CD4-positive, alpha-beta T cell (primary cell): ENCODE measurements around the gene MCOLN1. TPM values are rescaled to one million over a fixed set of nuclear protein-coding genes. Genes with fewer than 3 reads are reported as not detected.

Experiments
- ATAC-seq: fragments of 200-7000 bp; cut with Tn5 transposase; one replicate; pipeline ENCODE4 v1.10.0; 2022; ENCODE audit warnings: mild to moderate bottlenecking; ENCODE audit not compliant: poor library complexity
- CTCF ChIA-PET: fragments of 350-600 bp; sonication (Branson Sonifier 250); formaldehyde crosslinking; loops from one replicate; lab custom pipeline; 2021; ENCODE audit warnings: antibody characterized with exemption, inconsistent platforms; lab: Charles Lee
- POLR2A ChIA-PET: fragments of 350-600 bp; sonication (Branson Sonifier 250); formaldehyde crosslinking; loops from one replicate; lab custom pipeline; 2021; ENCODE audit warnings: antibody characterized with exemption, inconsistent platforms; lab: Charles Lee
- DNase-seq, 14 experiments: peaks; one replicate each; pipeline ENCODE4 v3.0.0-alpha.2; 2013 to 2020; ENCODE audit warnings: mixed read lengths in 2 of 14
- H3K27ac ChIP-seq, 2 donors: one replicate each; pipeline versions ENCODE4 v1.5.1 to v1.7.0; 2013; ENCODE audit warnings: low read length in 2 of 2, low read depth in 1 of 2, mild to moderate bottlenecking in 1 of 2
- H3K27me3 ChIP-seq, 2 experiments: 1 replicate in 1 of 2; 2 replicates in 1 of 2; pipeline versions ENCODE4 v1.6.1 to v1.7.0; 2013; ENCODE audit warnings: low read length in 2 of 2, control low read depth in 1 of 2, mild to moderate bottlenecking in 1 of 2, moderate library complexity in 1 of 2; ENCODE audit not compliant: insufficient read depth in 2 of 2, control insufficient read depth in 1 of 2
- H3K36me3 ChIP-seq: one replicate; pipeline ENCODE4 v1.6.1; 2013; ENCODE audit warnings: low read length, control low read depth; ENCODE audit not compliant: insufficient read depth
- H3K4me1 ChIP-seq: one replicate; pipeline ENCODE4 v1.6.1; 2013; ENCODE audit warnings: low read length, control low read depth; ENCODE audit not compliant: insufficient read depth
- H3K4me3 ChIP-seq: one replicate; pipeline ENCODE4 v1.5.1; 2013; ENCODE audit warnings: mild to moderate bottlenecking, low read length, moderate library complexity
- H3K9me3 ChIP-seq, 2 experiments: 1 replicate in 1 of 2; 2 replicates in 1 of 2; pipeline versions ENCODE4 v1.6.1 to v1.7.0; 2013; ENCODE audit warnings: low read length in 2 of 2, mild to moderate bottlenecking in 2 of 2, control low read depth in 1 of 2, moderate library complexity in 1 of 2; ENCODE audit not compliant: control insufficient read depth in 1 of 2, insufficient read depth in 1 of 2
- H3K27ac Mint-ChIP-seq: one replicate; pipeline ENCODE4 v1.8.0; 2020; ENCODE audit warnings: mixed read lengths
- H3K27me3 Mint-ChIP-seq: one replicate; pipeline ENCODE4 v1.8.0; 2021; ENCODE audit warnings: mixed read lengths
- H3K36me3 Mint-ChIP-seq: one replicate; pipeline ENCODE4 v1.8.0; 2021; ENCODE audit warnings: low read depth, mixed read lengths
- H3K4me1 Mint-ChIP-seq: one replicate; pipeline ENCODE4 v1.8.0; 2021; ENCODE audit warnings: low read depth, mixed read lengths
- H3K4me3 Mint-ChIP-seq: one replicate; pipeline ENCODE4 v1.8.0; 2020; ENCODE audit warnings: mild to moderate bottlenecking, mixed read lengths
- H3K9me3 Mint-ChIP-seq: one replicate; pipeline ENCODE4 v1.8.0; 2020; ENCODE audit warnings: mixed read lengths
- intact Hi-C, 2 experiments: fragments of 100-400 bp; cut with DNase I in 1 of 2; cut with micrococcal nuclease in 1 of 2; formaldehyde crosslinking; loops; one replicate each; pipeline versions ENCODE4 v1.15.1 to v1.9.0; 2023 to 2025; cut with DNase I, micrococcal nuclease
- total RNA-seq, 174 experiments: library from RNA in 2 of 174; stranded (reverse) in 2 of 174; gene quantifications; one replicate each; pipeline ENCODE4 v1.2.3 and lab custom pipeline; 2021 to 2026
- TF ChIP-seq, protein P1 (sequence below): fragments of 200-600 bp; IDR thresholded peaks from one replicate; pipeline ENCODE4 v1.8.0; 2022; ENCODE audit warnings: antibody characterized with exemption, mild to moderate bottlenecking

The MCOLN1 gene
- total RNA-seq, 2 experiments from 2014 or later = 7.9 to 8.8 TPM

- peak; percentile 97 for ATAC-seq
- POLR2A ChIA-PET = no interaction called here
- intact Hi-C loops = loop anchor here in 1 of 2 experiments (2.0 kb wide), 2 partner anchors 34 to 46 kb away; partner anchors contain the start of genes MCOLN1 and PNPLA6
Measured at GRCh38 chr19:7488736-7489353, 33.6 kb upstream of the MCOLN1 start, which contains the start of gene PEX11G. Gene PEX11G (minus strand): TSS chr19:7489035. CDS start chr19:7489010, 25 bp downstream.

DNA sequence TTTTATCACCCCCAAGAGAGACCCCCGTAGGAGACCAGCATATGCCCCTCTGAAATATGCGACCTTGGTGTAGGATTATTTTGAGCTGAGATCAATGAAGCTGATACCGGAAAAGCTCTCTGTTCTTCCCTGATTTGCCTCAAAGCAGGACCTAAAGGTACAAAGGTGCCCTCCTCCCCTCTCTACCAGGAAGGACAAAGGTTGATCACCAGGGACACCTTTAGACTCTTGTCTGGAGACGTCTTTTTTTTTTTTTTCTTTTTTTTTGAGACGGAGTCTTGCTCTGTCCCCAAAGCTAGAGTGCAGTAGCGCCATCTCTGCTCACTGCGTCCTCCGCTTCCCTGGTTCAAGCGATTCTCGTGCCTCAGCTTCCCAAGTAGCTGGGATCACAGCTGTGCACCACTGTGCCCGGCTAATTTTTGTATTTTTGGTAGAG, 32.8 kb upstream of the MCOLN1 start:
- intact Hi-C loops = loop anchor here in 1 of 2 experiments (2.0 kb wide), 2 partner anchors 33 to 45 kb away; partner anchors contain the start of genes MCOLN1 and PNPLA6
- H3K4me3 Mint-ChIP-seq = peak overlapping the region; percentile 94
- TF ChIP-seq, protein P1, sequence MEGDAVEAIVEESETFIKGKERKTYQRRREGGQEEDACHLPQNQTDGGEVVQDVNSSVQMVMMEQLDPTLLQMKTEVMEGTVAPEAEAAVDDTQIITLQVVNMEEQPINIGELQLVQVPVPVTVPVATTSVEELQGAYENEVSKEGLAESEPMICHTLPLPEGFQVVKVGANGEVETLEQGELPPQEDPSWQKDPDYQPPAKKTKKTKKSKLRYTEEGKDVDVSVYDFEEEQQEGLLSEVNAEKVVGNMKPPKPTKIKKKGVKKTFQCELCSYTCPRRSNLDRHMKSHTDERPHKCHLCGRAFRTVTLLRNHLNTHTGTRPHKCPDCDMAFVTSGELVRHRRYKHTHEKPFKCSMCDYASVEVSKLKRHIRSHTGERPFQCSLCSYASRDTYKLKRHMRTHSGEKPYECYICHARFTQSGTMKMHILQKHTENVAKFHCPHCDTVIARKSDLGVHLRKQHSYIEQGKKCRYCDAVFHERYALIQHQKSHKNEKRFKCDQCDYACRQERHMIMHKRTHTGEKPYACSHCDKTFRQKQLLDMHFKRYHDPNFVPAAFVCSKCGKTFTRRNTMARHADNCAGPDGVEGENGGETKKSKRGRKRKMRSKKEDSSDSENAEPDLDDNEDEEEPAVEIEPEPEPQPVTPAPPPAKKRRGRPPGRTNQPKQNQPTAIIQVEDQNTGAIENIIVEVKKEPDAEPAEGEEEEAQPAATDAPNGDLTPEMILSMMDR = no peak
- Histone ChIP-seq H3K9me3 (no peaks in the 10 kb centered on the region), H3K4me1 (peaks cover 15% of the 10 kb centered on the region), H3K27me3 (no peaks in the 10 kb centered on the region), H3K4me3 (peak overlapping the region; percentile 80), H3K36me3 (no peaks in the 10 kb centered on the region), H3K27ac (no peak overlapping the region)
- H3K36me3 Mint-ChIP-seq = no peaks in the 10 kb centered on the region
- no peak for DNase-seq
- peak overlapping the region; percentile 81 for H3K27ac Mint-ChIP-seq
- no peaks in the 10 kb centered on the region for H3K27me3 Mint-ChIP-seq
- no peaks in the 10 kb centered on the region for H3K9me3 Mint-ChIP-seq
- ATAC-seq = no peak
- POLR2A ChIA-PET = no interaction called here
- CTCF ChIA-PET = no interaction called here
- H3K4me1 Mint-ChIP-seq = peaks cover 7% of the 10 kb centered on the region

More at GRCh38 chr19:7488736-7489353, 33.6 kb upstream of the MCOLN1 start, which contains the start of gene PEX11G:
- H3K4me3 Mint-ChIP-seq = peak within 1 kb of the TSS; percentile 94
- Histone ChIP-seq H3K27me3 (no peaks in the 10 kb centered on the region), H3K9me3 (no peaks in the 10 kb centered on the region), H3K27ac (peak within 1 kb of the TSS; percentile 41 to 60), H3K4me3 (peak within 1 kb of the TSS; percentile 80), H3K36me3 (no peaks in the 10 kb centered on the region), H3K4me1 (peaks cover 15% of the 10 kb centered on the region)
- CTCF ChIA-PET = interaction anchor here (1.1 kb wide), 1 partner anchor 80 kb away, joined by 3 read pairs; no protein-coding TSS in a partner anchor
- H3K27ac Mint-ChIP-seq = peak within 1 kb of the TSS; percentile 81
- no peaks in the 10 kb centered on the region for H3K9me3 Mint-ChIP-seq
- DNase-seq = peak; percentile 81 to 96 (median 89)
- peaks cover 7% of the 10 kb centered on the region for H3K4me1 Mint-ChIP-seq
- H3K27me3 Mint-ChIP-seq = no peaks in the 10 kb centered on the region
- TF ChIP-seq, protein P1 = no peak
- no peaks in the 10 kb centered on the region for H3K36me3 Mint-ChIP-seq

DNA sequence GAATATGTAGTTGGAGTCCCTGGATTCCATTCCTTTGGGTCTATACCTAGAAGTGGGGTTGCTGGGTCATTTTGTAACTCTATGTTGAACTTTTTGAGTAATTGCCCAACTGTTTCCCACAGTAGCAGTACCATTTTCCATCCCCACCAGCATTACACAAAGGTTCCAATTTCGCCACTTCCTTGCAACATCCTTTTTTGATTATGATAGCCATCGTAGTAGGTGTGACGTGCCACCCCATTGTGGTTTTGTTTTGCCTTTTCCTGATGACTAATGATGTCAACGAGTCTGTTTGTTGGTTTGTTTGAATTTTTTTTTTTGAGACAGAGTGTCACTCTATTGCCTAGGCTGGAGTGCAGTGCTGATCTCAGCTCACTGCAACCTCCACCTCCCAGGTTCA, 30.3 kb upstream of the MCOLN1 start:
- intact Hi-C loops = no loop called here
- CTCF ChIA-PET = no interaction called here
- Mint-ChIP-seq H3K36me3 (no peaks in the 10 kb centered on the region), H3K27ac (peak overlapping the region; percentile 44), H3K4me1 (peaks cover 7% of the 10 kb centered on the region), H3K9me3 (no peaks in the 10 kb centered on the region), H3K4me3 (no peak overlapping the region), H3K27me3 (peaks cover 12% of the 10 kb centered on the region)
- Histone ChIP-seq H3K4me1 (peaks cover 15% of the 10 kb centered on the region), H3K4me3 (no peak overlapping the region), H3K36me3 (no peaks in the 10 kb centered on the region), H3K9me3 (no peaks in the 10 kb centered on the region), H3K27ac (no peak overlapping the region), H3K27me3 (no peaks in the 10 kb centered on the region)
- TF ChIP-seq, protein P1 = no peak
- POLR2A ChIA-PET = no interaction called here
- ATAC-seq = peak; percentile 20
- peak in 3 of 14 experiments; percentile 42 to 76 (median 69) for DNase-seq
